Neural progenitor cell (in vitro differentiated cells): ENCODE data around the gene PHACTR1. TPM values are rescaled to one million over a fixed set of nuclear protein-coding genes. Genes with fewer than 3 reads are reported as not detected.
"Not testable (repeated sequence)": the region's sequence is repeated elsewhere in the genome, so short reads cannot be mapped to it uniquely, and the experiment has no call there.

ENCODE experiments used
- DNase-seq: peaks from one replicate; pipeline ENCODE4 v3.0.0-alpha.2; 2016; ENCODE audit warnings: low spot score
- H2AFZ ChIP-seq: fragments of 200-600 bp; sonication (generic); replicated peaks from 2 replicates; pipeline ENCODE4 v1.6.1; 2016; ENCODE audit warnings: antibody characterized with exemption
- H3F3A ChIP-seq: fragments of 200-600 bp; sonication (generic); 2 replicates; pipeline ENCODE4 v1.6.1; 2016; ENCODE audit warnings: antibody characterized with exemption, low read depth
- H3K27ac ChIP-seq: fragments of 200-600 bp; sonication (generic); 2 replicates; pipeline ENCODE4 v1.5.1; 2016; ENCODE audit warnings: mild to moderate bottlenecking
- H3K27me3 ChIP-seq: fragments of 200-600 bp; sonication (generic); 2 replicates; pipeline ENCODE4 v1.6.1; 2016; ENCODE audit warnings: mild to moderate bottlenecking, moderate library complexity
- H3K36me3 ChIP-seq: fragments of 200-600 bp; sonication (generic); 2 replicates; pipeline ENCODE4 v1.5.1; 2016
- H3K4me1 ChIP-seq: fragments of 200-600 bp; sonication (generic); 2 replicates; pipeline ENCODE4 v1.6.1; 2016; ENCODE audit warnings: mixed run types
- H3K4me2 ChIP-seq: fragments of 200-600 bp; sonication (generic); 2 replicates; pipeline ENCODE4 v1.6.1; 2016
- H3K4me3 ChIP-seq: fragments of 200-600 bp; sonication (generic); 2 replicates; pipeline ENCODE4 v1.5.1; 2016
- H3K79me2 ChIP-seq: fragments of 200-600 bp; sonication (generic); 2 replicates; pipeline ENCODE4 v1.6.1; 2016; ENCODE audit warnings: low read depth
- H3K9ac ChIP-seq: fragments of 200-600 bp; sonication (generic); 2 replicates; pipeline ENCODE4 v1.6.1; 2016
- H3K9me3 ChIP-seq: fragments of 200-600 bp; sonication (generic); 2 replicates; pipeline ENCODE4 v1.5.1; 2016; ENCODE audit warnings: low read depth
- H4K20me1 ChIP-seq: fragments of 200-600 bp; sonication (generic); 2 replicates; pipeline ENCODE4 v1.6.1; 2016; ENCODE audit warnings: low read depth
- H3K27ac Mint-ChIP-seq: 3 replicates; pipeline ENCODE4 v1.8.0; 2021; ENCODE audit warnings: mixed read lengths
- H3K27me3 Mint-ChIP-seq: 2 replicates; pipeline ENCODE4 v1.8.0; 2022; ENCODE audit warnings: low read depth, mild to moderate bottlenecking, inconsistent platforms, moderate library complexity, mixed read lengths; ENCODE audit not compliant: insufficient read depth
- H3K36me3 Mint-ChIP-seq: 3 replicates; pipeline ENCODE4 v1.8.0; 2021; ENCODE audit warnings: mixed read lengths
- H3K4me1 Mint-ChIP-seq: 3 replicates; pipeline ENCODE4 v1.8.0; 2021; ENCODE audit warnings: mixed read lengths
- H3K4me3 Mint-ChIP-seq: 3 replicates; pipeline ENCODE4 v1.8.0; 2021; ENCODE audit warnings: mild to moderate bottlenecking, moderate library complexity, mixed read lengths
- H3K9me3 Mint-ChIP-seq: 3 replicates; pipeline ENCODE4 v1.8.0; 2020; ENCODE audit warnings: mixed read lengths
- CTCF ChIP-seq: fragments of 200-600 bp; sonication (generic); IDR thresholded peaks from 2 replicates; pipeline ENCODE4 v1.5.1; 2017; ENCODE audit warnings: antibody characterized with exemption, mild to moderate bottlenecking
- EZH2 ChIP-seq: fragments of 200-600 bp; sonication (generic); IDR thresholded peaks from 2 replicates; pipeline ENCODE4 v1.6.1; 2017; ENCODE audit warnings: antibody characterized with exemption, mild to moderate bottlenecking, moderate library complexity
- EZH2phosphoT487 ChIP-seq: fragments of 200-600 bp; sonication (generic); IDR thresholded peaks from 2 replicates; pipeline ENCODE4 v1.6.1; 2017; ENCODE audit warnings: antibody characterized with exemption
- total RNA-seq: library from RNA; depleted of rRNA; stranded (reverse); fragments of >200 nt; gene quantifications from 2 replicates; pipeline ENCODE4 v1.2.3, GENCODE V29; 2015; ENCODE audit warnings: low replicate concordance

The PHACTR1 gene
- total RNA-seq, 1 donor from 2014 or later = 2.4 TPM

- Mint-ChIP-seq H3K27ac (no peak overlapping the region), H3K4me1 (peaks cover 11% of the 10 kb centered on the region)
- no peak for TF ChIP-seq CTCF
- TF ChIP-seq EZH2phosphoT487 = no peak
- no peak for TF ChIP-seq EZH2
Observed at GRCh38 chr6:12943549-12943948, 227.0 kb downstream of the PHACTR1 start.

GRCh38 chr6:12944001-12944400 is 227.4 kb downstream of the PHACTR1 start:
- Histone ChIP-seq H3K4me3 (no peak overlapping the region), H3K9ac (no peak overlapping the region), H3K36me3 (no peaks in the 10 kb centered on the region), H4K20me1 (no peaks in the 10 kb centered on the region), H3F3A (peaks cover 7% of the 10 kb centered on the region), H3K27ac (no peak overlapping the region), H3K79me2 (no peaks in the 10 kb centered on the region), H3K4me1 (peaks cover 11% of the 10 kb centered on the region), H3K9me3 (no peaks in the 10 kb centered on the region), H2AFZ (no peak overlapping the region), H3K4me2 (no peak overlapping the region), H3K27me3 (no peaks in the 10 kb centered on the region)
- no peaks in the 10 kb centered on the region for H3K27me3 Mint-ChIP-seq
- peak; percentile 56 for DNase-seq
- no peaks in the 10 kb centered on the region for H3K36me3 Mint-ChIP-seq
- H3K4me3 Mint-ChIP-seq = no peak overlapping the region
- no peaks in the 10 kb centered on the region for H3K9me3 Mint-ChIP-seq
- TF ChIP-seq EZH2phosphoT487 (no peak), CTCF (no peak), EZH2 (no peak)
- no peak overlapping the region for H3K27ac Mint-ChIP-seq
- H3K4me1 Mint-ChIP-seq = peaks cover 11% of the 10 kb centered on the region

More at GRCh38 chr6:12943549-12943948, 227.0 kb downstream of the PHACTR1 start:
- Mint-ChIP-seq H3K4me3 (no peak overlapping the region), H3K36me3 (peaks cover 2% of the 10 kb centered on the region), H3K9me3 (no peaks in the 10 kb centered on the region), H3K27me3 (no peaks in the 10 kb centered on the region)
- no peaks in the 10 kb centered on the region for H3K79me2 ChIP-seq
- H3K9ac ChIP-seq = no peak overlapping the region
- no peaks in the 10 kb centered on the region for H4K20me1 ChIP-seq
- no peak overlapping the region for H2AFZ ChIP-seq
- DNase-seq = no peak
- H3K9me3 ChIP-seq = no peaks in the 10 kb centered on the region
- H3K4me1 ChIP-seq = peaks cover 11% of the 10 kb centered on the region
- H3K27ac ChIP-seq = no peak overlapping the region
- no peaks in the 10 kb centered on the region for H3K36me3 ChIP-seq
- no peaks in the 10 kb centered on the region for H3K27me3 ChIP-seq
- H3F3A ChIP-seq = peaks cover 7% of the 10 kb centered on the region
- H3K4me2 ChIP-seq = no peak overlapping the region
- H3K4me3 ChIP-seq = no peak overlapping the region

- H3K4me1 ChIP-seq = peaks cover 11% of the 10 kb centered on the region
- H3K4me3 Mint-ChIP-seq, H3K9me3 ChIP-seq, H3K36me3 Mint-ChIP-seq, H4K20me1 ChIP-seq, H3K36me3 ChIP-seq, H3K27ac Mint-ChIP-seq, H2AFZ ChIP-seq, H3K27me3 ChIP-seq, H3K4me3 ChIP-seq, H3K4me2 ChIP-seq, H3K27ac ChIP-seq, H3K9ac ChIP-seq, H3K27me3 Mint-ChIP-seq, H3K79me2 ChIP-seq, DNase-seq, H3K9me3 Mint-ChIP-seq, H3F3A ChIP-seq: not testable (repeated sequence)
- H3K4me1 Mint-ChIP-seq = peaks cover 11% of the 10 kb centered on the region
Observed at GRCh38 chr6:12944528-12944927, 228.0 kb downstream of the PHACTR1 start.

- H3K27me3 Mint-ChIP-seq = no peaks in the 10 kb centered on the region
Observed at GRCh38 chr6:12947151-12947871, 230.7 kb downstream of the PHACTR1 start.

More at GRCh38 chr6:12947151-12947871, 230.7 kb downstream of the PHACTR1 start:
- no peak overlapping the region for H3K27ac ChIP-seq
- no peak for DNase-seq
- H3K4me1 ChIP-seq = peaks cover 11% of the 10 kb centered on the region
- no peaks in the 10 kb centered on the region for H3K9me3 ChIP-seq
- H4K20me1 ChIP-seq = no peaks in the 10 kb centered on the region
- no peak overlapping the region for H3K4me3 ChIP-seq
- no peak overlapping the region for H2AFZ ChIP-seq
- H3K36me3 Mint-ChIP-seq = no peaks in the 10 kb centered on the region
- H3K4me1 Mint-ChIP-seq = peaks cover 11% of the 10 kb centered on the region
- H3K27ac Mint-ChIP-seq = no peak overlapping the region
- no peak for TF ChIP-seq EZH2
- no peak overlapping the region for H3K9ac ChIP-seq
- peaks cover 7% of the 10 kb centered on the region for H3F3A ChIP-seq
- H3K4me3 Mint-ChIP-seq = no peak overlapping the region
- H3K36me3 ChIP-seq = no peaks in the 10 kb centered on the region
- no peaks in the 10 kb centered on the region for H3K27me3 ChIP-seq
- H3K9me3 Mint-ChIP-seq = no peaks in the 10 kb centered on the region
- H3K4me2 ChIP-seq = no peak overlapping the region
- H3K79me2 ChIP-seq = no peaks in the 10 kb centered on the region
